ENCODE data around the gene ELOVL7.
"Not testable (repeated sequence)": the region's sequence is repeated elsewhere in the genome, so short reads cannot be mapped to it uniquely, and the experiment has no call there.

Gene ELOVL7

DNA sequence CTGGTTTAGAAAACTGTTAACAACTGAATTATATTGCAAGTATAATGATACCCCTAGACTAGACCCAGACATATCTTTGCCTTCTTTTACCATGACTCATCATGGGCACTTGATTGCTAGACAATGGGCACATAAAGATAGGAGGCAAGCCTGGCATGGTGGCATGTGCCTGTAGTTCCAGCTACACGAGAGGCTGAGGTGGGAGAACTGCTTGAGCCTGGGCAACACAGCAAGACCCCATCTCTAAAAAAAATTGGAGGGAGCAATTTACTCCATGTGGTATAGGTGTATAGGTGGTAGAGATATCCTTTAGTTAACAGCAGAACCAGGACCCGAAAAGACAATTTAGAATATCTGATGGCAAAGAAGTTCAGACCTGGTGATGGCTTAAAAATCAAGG is 51.6 kb downstream of the ELOVL7 start:
- no peak for DNase-seq

DNA sequence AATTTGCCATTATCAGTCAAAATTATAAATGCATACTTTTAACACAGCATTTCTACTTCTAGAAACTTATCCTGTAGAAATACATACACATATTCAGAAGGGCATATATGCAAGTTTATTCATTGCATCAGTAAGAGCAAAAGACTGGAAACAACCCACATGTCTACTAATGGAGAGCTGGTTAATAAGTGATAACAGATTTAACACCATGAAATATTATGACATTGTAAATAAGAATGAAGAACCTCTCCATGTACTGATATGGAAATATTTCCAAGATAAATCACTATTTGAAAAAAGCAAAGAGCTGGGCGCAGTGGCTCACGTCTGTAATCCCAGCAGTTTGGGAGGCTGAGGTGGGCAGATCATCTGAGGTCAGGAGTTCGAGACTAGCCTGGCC is 54.5 kb downstream of the ELOVL7 start:
- DNase-seq: no peak

DNA sequence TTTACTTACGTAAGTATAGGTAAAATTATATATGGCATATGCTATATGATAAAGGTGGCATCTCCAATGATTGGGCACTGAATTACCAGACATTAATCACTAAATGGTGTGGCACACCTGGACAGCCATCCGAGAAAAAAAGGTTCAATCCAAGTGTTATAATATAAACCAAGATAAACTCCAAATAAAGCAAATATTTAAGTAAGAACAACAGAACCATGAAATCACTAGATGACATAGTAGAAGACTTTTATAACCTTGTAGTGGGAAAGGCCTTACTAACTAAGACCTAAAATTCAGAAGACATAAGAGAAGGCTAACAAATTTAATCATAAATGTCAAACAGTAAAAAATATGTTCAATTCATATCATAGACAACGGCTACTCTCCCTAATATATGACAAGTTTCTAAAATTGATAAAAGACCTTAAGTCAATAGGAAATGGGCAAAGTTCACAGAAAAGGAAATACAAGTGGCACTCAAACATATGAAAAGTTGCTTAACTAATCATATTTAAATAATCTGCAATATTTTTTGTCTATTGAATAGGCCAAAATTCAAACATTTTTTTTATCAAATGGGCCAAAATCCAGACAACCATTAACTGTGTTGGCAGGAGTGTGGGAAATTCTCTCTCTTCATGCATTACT is 55.1 kb downstream of the ELOVL7 start:
- DNase-seq: no peak

DNA sequence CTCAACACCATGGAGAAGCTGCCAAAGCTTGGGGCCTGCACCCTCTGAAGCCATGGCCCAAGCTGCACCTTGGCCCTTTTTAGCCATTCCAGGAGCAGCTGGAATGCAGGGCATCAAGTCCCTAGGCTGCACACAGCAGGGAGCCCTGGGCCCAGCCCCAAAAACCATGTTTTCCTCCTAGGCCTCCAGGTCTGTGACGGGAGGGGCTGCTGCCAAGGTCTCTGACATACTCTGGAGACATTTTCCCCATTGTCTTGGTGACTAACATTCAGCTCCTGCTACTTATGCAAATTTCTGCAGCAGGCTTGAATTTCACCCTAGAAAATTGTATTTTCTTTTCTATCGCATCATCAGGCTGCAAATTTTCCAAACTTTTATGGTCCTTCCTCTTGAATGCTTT is 64.6 kb downstream of the ELOVL7 start:
- no peak for DNase-seq

DNA sequence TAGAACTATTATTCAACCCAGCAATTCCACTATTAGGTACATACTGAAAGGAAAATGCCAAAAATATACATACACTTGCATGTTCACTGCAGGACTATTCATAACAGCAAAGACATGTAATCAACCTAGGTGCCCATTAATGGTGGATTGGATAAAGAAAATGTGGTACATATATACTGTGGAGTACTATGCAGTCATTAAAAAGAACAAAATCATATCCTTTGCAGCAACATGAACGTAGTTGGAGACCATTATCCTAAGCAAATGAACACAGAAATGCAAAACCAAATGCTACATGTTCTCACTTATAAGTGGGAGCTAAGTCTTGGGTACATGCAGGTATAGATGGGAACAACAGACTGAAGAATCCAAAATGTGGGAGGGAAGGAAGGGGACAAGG is 67.7 kb downstream of the ELOVL7 start:
- no peak for DNase-seq

DNA sequence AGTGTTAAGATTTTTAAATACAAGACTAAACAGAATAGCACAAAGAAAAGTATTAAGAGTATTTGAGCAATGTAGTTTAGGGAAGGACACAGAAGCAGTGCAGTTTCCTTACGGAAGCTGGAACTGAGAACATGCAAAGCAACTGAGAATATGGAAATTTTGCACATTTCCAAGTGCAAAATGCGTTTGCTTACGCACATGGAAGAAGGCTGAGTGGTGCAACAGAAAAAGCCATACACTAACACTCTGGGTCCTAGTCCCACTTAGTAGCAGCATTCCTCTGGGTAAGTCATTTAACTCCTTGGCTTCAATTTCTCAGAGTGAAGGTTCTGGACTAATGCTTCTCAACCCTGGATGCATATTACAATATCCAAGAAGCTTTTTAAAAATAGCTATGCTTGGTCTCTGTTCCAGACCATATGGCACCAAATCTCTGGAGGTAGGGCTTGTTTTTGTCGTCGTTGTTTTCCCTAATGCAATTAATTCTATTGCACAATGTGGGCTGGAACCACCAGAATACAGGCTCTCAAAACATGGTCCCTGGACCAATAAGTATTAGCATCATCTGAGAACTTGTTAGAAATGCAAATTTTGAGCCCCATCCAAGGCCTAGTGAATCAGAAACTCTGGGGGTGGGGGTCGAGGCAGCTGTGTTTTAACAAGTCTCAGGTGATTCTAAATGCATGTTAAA is 78.9 kb downstream of the ELOVL7 start:
- no peak for DNase-seq

DNA sequence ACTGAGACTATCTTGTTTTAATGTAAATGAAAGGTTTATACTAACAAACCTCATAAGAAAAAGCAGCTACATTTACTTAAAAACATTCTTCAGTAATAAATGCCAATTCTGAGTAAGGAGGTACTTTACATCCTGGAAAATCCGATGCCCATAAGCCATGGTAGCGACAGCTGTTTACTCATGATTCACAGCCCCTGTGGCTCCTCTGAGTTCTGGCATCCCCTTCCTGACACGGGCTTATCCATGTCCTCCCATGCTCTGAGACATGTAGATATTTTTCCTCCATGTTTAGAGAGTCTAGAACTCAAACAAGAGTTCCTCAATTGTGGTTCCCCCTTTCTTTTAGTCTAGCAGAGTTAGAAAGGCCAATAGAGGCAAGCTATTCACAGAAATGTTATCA is 81.0 kb downstream of the ELOVL7 start:
- no peak for DNase-seq

DNA sequence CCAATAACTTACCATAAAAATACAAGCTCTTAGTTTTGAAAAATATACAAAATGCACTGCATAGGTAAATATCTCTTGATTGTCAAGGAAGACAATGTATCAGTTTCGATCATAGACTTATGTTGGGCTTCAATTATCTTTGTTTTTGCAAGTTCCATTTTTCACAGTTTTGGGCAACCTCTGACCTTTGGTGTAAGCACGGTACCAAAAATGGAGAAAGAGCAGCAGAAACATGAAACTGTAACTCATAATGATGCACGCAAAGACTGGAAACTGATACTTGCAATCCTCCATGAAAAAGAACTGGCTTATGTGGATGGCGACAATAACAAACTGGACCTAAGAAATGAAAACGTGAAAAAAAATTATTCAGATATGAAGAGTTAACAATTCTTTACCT is 89.6 kb downstream of the ELOVL7 start:
- DNase-seq: no peak

DNA sequence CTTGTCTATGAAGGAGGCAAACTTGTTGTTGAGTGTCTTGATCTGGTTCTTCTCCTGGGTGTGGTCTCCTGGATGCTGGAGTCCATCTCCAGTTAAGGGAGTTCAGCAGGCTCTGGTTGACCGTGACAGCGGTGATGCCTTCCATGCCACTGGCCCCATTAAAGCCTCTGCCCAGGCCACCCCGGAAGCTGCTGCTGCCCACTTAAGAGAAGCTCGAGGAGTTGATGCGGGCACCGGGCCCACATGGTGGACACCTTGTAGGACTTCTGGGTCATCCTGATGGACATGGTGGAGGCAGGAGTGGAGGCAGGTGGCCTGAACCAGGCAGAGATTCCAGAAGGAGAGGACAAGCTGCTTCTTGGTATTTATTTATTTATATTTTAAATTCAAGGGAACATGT is 99.4 kb downstream of the ELOVL7 start:
- DNase-seq: no peak

DNA sequence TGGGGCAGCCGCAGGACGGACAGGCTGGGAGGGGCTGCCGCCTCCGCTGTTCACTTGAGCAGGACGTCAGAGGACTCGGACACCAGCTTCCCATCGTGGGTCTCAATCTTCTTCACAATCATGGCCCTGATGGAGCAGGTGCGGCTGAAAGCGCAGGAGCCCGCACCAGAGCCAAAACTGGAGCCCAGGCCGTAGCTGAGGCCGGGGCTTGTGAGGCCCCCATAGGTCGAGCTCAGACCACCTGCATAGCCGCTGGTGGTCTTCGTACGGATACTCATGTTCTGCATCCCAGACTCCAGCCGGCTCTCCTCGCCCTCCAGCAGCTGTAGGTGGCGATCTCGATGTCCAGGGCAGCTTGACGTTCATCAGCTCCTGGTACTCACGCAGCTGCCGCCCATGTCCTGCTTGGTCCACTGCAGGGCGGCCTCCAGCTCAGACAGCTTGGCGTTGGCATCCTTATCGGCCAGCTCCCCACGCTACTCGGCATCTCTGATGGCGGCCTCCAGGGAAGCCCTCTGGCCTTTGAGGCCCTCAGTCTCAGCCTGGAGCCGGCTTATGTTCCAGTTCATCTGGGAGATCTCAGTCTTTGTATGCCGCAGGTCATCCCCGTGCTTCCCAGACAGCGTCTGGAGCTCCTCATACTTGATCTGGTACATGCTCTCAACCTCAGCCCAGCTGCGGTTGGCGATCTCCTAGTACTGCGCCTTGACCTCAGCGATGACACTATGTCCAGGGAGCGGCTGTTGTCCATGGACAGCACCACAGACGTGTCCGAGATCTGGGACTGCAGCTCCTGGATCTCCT is 100.4 kb downstream of the ELOVL7 start:
- no peak for DNase-seq

DNA sequence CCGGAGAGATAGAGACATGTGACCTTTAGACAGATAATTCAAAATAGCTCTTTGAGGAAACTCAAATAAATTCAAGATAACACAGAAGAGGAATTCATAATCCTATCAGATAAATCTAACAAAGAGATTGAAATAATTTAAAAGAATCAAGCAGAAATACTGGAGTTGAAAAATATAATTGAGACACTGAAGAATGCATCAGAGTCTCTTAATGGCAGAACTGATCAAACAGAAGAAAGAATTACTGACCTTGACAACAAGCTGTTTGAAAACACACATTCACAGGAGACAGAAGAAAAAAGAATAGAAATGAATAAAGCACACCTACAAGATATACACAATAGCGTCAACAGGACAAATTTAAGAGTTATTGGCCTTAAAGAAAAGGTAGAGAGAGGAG is 103.7 kb downstream of the ELOVL7 start:
- DNase-seq: no peak

DNA sequence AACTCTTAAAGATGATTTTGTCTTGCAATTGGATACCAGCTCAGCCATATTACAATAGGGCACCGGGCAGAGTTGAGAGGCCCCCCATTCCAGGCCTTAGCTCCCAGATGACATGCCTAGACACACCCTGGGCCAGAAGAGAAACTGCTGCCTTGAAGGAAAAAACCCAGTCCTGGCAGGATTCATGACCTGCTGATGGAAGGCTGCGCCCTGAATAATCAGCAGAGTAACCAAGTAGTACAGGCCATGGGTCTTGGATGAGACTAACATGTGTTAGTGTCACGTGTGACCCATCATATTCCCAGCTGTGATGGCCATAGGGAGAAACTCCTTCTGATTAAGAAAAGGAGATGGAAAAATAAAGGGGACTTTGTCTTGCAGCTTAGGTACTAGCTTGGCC is 105.1 kb downstream of the ELOVL7 start:
- no peak for DNase-seq

DNA sequence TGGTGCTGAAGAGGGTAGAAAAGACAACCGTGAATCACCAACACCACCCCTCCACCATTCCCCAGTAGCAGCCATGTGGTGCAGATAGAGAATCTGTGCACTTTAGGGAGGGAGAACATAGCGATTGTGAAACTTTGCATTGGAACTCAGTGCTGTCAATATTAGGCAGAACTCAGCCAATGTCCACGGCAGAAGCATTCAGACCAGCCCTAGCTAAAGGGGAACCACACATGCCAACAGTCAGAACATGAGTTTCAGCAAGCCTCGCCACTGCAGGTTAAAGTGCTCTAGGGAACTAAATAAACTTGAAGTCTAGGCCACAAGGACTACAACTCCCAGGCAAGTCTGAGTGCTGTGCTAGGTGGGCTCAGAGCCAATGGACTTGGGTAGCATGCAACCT is 105.6 kb downstream of the ELOVL7 start:
- DNase-seq: no peak

DNA sequence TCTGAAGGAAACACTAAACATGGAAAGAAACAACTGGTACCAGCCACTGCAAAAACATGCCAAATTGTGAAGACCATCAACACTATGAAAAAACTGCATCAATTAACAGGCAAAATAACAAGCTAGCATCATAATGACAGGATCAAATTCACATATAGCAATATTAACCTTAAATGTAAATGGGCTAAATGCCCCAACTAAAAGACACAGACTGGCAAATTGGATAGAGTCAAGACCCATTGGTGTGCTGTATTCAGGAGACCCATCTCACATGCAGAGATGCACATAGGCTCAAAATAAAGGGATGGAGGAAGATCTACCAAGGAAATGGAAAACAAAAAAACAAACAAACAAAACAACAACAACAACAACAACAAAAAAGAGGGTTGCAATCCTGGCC is 113.2 kb downstream of the ELOVL7 start:
- not testable (repeated sequence) for DNase-seq

DNA sequence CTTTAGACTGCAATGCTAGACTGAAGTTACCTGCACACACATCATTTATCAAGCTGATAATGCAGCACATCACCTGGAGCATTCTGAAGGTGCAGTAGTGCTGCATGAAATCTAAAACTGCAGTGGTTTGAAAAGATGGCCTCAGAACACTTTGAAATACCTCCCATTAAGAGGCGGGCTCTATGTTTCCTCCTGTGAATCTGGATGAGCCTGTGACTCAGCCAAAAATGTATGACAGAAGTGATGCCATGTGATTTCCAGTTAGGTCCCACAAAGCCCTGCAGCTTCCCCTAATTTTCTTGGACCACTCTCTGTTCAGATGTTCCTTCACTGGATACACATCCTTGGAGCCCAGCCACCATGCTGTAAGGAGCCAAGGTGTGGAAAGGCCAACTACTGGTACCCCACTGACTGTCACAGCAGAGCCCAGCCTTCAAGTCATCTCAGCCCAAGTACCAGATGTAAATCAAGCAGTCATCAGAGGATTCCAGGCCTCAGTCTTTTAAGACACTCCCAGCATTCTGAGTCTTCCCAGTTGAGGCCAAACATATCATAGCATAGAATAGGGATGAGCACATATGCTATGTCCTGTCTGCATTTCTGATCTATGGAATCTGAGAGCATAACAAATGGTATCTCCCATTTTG is 116.9 kb downstream of the ELOVL7 start:
- DNase-seq: no peak

DNA sequence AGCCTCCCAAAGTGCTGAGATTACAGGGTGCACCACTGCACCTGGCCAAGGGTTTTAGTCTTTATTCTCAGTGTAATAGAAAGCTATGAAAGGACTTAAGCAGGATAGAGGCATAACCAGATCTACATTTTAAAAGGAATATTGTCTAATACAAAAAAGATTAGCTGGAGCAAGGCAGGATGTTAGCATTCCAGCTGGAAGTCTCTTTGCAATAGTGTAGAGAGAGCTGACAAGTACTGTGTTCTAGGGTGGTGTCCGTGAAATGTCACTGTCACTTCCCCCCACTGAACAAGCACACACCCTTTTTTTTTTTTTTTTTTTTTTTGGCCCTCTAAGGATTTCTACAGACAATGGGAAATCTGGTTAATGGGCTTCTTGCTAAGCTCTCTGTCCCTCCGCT is 119.9 kb downstream of the ELOVL7 start:
- DNase-seq: no peak

DNA sequence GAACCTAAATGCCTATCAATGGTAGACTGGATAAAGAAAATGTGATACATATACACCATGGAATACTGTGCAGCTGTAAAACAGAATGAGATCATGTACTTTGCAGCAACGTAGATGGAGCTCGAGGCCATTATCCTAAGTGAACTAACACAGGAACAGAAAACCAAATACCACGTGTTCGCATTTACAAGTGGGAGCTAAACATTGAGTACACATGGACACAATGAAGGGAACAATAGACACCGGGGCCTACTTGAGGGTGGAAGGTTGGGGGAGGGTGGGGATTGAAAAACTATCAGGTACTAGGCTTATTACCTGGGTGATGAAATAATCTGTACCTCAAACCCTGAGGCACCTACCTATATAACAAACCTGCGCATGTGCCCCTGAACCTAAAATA is 121.7 kb downstream of the ELOVL7 start:
- no peak for DNase-seq

DNA sequence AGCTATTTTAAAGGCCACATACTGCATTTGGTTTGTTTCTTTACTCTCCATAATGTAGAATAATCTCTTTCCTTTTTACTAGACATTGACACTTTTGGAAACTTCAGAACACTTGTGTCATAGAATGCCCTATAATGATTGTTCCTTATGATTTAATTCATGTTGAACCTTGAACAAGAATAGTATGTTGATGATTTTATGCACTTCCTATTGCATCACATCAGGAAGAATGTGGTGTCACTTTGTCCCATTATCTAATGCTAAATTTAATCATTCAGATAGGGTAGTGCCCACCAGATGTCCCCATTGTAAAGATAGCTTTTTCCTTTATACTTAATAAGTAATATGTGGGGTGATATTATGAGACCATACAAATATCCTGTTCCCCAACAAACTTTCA is 124.7 kb downstream of the ELOVL7 start:
- no peak for DNase-seq

DNA sequence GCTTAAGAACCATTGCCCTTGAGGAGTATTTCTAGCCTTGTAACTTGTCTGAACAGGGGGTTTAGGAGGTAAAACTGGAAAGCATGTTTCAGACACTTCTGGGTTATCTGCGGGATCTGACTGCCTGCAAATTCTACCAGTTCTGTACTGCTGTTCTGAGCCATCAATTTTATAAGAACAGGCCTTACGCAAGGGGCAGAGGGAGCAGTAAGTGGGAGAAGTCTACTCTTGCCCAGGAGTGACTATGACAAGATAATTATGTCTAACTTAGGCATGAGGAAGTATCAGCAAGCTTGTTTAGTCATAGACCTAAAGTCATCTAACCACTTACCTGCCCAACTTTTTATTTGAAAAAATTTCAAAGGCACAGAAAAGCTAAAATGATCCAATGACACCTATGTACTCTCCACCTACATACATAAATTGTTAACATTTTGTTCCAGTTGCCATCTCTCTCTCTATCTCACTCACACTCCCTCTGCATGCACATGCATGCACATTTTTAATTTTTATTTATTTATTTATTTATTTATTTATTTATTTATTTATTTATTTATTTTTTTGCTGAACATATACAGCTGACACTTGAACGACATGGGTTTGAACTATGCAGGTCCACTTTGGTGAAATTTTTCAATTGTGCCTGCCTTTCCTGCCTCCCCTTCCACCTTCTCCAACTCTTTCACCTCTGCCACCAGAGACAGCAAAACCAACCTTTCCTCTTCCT is 125.7 kb downstream of the ELOVL7 start:
- DNase-seq: no peak

DNA sequence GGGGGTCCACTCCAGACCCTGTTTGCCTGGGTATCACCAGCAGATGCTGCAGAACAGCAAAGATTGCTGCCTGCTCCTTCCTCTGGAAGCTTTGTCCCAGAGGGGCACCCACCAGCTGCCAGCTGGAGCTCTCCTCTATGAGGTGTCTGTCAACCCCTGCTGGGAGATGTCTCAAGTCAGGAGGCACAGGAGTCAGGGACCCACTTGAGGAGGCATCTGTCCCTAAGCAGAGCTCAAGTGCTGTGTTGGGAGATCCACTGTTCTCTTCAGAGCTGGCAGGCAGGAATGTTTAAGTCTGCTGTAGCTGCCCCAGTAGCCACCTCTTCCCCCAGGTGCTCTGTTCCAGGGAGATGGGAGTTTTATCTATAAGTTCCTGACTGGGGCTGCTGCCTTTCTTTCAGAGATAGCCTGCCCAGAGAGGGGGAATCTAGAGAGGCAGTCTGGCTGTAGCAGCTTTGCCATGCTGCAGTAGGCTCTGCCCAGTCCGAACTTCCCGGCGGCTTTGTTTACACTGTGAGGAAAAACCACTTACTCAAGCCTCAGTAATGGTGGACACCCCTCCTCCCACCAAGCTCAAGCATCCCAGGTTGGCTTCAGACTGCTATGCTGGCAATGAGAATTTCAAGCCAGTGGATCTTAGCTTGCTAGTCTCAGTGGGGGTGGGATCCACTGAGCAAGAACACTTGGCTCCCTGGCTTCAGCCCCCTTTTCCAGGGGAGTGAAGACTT is 128.7 kb downstream of the ELOVL7 start:
- DNase-seq: not testable (repeated sequence)

DNA sequence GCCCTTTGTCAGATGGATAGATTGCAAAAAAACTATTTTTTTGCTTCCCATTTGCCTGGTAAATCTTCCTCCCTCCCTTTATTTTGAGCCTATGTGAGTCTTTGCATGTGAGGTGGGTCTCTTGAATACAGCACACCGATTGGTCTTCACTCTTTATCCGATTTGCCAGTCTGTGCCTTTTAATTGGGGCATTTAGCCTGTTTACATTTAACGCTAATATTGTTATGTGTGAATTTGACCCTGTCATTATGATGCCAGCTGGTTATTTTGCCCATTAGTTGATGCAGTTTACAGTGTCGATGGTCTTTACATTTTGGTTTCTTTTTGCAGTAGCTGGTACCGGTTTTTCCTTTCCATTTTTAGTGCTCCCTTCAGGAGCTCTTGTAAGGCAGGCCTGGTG is 131.1 kb downstream of the ELOVL7 start:
- DNase-seq: no peak

DNA sequence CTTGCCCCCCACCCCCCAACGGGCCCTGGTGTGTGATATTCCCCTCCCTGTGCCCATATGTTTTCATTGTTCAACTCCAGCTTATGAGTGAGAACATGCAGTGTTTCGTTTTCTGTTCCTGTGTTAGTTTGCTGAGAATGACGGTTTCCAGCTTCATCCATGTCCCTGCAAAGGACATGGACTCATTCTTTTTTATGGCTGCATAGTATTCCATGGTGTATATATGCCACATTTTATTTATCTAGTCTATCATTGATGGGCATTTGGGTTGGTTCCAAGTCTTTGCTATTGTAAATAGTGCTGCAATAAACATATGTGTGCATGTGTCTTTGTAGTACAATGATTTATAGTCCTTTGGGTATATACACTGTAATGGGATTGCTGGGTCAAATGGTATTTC is 132.2 kb downstream of the ELOVL7 start:
- not testable (repeated sequence) for DNase-seq
